Measurements from ENCODE around the gene BAZ1B.

- TF ChIP-seq CTCF (IDR thresholded peaks at IDR 0.05; ENCODE audit: low read length): no peak
- TF ChIP-seq EZH2 (IDR thresholded peaks at IDR 0.05; ENCODE audit: borderline replicate concordance, low read length): no peak
Measured at GRCh38 chr7:73449422-73449821, 72.7 kb downstream of the BAZ1B start.

Data from OCI-LY1 (cell line).